NCI-H510A (cell line): Measurements from ENCODE around the gene MARCHF3.
"Not testable (repeated sequence)": the region's sequence is repeated elsewhere in the genome, so short reads cannot be mapped to it uniquely, and the experiment has no call there.

Experiments used
- DNase-seq: peaks from one replicate; lab custom pipeline; 2025; lab: John Stamatoyannopoulos, UW

The MARCHF3 gene

GRCh38 chr5:126953640-126954039, 76.7 kb downstream of the MARCHF3 start:
- no peak for DNase-seq

DNA sequence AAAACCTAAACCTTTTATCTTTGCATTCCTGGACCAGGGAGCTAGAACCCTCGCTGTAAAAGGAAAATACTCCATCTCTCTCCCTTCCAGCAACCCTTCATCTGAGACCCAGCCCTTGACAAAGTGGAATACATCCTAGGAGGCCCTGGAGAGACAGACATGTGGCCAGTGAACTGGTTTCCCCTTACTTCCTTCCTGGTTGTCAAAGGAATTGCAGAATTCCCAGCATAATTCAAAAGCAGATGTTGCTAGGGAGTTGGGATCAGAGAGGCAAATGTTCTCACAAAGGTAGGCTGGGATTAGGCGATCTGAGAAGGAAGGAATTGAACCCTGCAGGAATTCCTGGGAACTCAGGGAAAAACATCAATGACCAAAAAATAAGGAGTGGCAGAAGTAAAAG, 80.9 kb downstream of the MARCHF3 start:
- no peak for DNase-seq

DNA sequence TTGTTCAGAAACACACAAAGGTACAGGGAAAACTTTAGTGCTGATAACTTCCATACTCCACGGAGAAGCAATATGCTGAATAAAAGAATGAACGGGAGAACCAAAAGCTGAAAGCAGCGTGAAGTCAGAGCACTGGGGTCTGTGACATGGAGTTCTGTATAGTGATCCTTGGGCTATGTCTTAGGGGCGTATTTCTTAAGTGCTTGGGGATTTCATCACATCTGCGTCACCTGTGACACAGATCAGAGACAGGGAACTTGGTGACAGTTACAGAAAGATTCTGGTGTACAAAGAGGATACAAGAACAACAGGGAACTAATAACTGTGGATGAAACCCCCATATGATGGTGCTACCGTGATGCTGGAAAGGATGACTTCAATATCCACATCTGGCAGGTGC, 81.9 kb downstream of the MARCHF3 start:
- DNase-seq, result no peak

- DNase-seq, result no peak
Observed at GRCh38 chr5:126948011-126948355, 82.4 kb downstream of the MARCHF3 start.

- DNase-seq, result no peak
Observed at GRCh38 chr5:126947146-126948010, 83.0 kb downstream of the MARCHF3 start.

GRCh38 chr5:126942908-126943307, 87.5 kb downstream of the MARCHF3 start:
- DNase-seq, result not testable (repeated sequence)

DNA sequence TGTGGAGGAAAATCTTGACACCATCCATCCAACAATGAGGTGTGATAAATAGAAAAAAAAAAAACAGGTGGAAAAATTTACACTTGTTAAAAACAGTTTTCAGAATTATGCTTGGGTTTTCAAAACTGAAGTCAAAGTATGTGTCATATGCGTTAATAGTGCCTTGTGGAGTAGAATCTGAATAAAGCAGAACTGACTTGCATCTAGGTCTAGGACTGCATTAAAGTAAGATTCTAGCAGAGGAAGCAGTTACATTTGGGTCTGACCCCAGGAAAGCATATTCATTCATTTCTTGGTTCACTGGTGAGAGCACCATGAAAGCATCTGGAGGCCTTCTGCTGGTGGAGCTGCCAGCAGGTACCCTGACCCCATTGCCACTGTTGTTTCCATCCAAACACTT, 89.0 kb downstream of the MARCHF3 start:
- DNase-seq, result no peak

GRCh38 chr5:126939887-126940286, 90.5 kb downstream of the MARCHF3 start:
- DNase-seq, result no peak

DNA sequence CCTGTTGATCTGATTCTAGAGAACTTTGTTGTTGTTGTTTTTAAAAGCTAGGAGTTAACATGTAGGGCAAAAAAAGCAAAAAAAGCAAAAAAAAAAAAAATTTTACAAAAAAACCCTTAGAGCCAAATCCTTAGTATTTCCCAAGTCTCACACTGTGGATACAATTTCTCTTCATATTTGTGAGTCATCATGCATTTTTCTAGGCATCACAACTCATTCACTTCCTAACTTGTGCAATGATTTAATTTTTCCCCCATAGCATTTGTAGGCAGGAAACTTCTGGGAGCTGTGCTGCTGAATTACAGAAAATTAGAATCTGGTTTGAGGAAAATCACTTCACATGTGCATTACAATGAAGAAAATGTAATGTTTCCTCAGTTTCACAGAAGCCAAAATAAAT, 91.9 kb downstream of the MARCHF3 start:
- DNase-seq, result no peak

- DNase-seq, result no peak
Observed at GRCh38 chr5:126937771-126938170, 92.6 kb downstream of the MARCHF3 start.

- DNase-seq, result no peak
Observed at GRCh38 chr5:126936775-126937418, 93.5 kb downstream of the MARCHF3 start.

GRCh38 chr5:126931963-126932660, 98.2 kb downstream of the MARCHF3 start:
- no peak for DNase-seq

DNA sequence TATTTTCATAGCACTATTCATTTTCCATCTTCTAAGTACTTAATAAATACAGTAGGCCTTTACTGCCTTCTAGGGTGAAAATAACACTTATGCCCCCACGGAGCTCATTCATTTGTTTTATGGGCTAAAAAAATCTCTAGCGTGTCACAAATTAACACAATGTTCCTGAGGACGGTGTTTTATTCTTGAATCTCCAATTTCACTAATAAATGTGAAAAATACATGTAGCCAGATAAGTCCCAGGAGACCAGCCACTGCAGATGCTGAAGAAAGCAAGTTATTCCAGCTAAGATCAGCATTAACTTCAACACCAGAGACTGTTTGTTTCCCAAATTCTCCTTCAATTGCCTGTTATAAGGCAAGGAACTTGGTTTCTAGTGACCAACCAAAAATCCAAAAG, 102.3 kb downstream of the MARCHF3 start:
- DNase-seq, result no peak

DNA sequence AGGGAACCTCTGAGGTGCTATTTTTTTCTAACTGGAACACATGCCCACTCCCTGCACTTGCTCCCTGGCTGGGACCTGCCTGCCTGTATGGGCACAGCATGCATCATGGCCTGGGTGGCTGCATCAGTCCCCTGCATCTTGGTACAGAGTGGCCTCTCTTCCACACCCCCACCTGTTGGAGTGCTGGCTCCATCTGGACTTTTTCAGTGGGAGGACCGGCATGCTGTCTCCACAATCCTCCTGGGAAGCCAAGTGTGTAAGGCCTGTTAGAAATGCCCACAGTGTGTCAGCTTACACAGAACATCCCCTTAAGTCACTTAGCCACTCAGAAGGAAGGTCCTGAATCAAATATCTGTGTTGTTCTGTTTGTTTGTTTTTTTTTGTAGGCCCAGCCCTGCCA, 102.9 kb downstream of the MARCHF3 start:
- DNase-seq, result no peak

DNA sequence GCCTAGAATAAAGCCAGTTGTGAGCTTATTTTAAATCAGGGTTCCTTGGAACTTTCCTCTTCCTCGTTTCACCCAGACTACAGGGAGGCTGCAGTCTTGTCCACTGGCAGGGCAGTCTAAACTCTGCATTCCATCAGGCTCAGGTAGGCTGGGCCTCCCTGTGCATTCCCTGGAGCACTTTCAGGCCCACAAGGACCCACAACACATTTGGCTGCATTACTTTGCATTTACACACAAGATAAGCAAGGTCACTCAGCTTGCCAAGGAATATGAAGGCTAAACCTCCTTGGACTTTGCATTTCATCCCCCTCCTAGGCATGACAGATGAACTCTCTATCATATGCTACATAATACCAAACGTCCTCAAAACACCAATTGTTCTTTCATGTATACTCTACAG, 104.2 kb downstream of the MARCHF3 start:
- DNase-seq, result no peak

GRCh38 chr5:126925482-126925881, 104.9 kb downstream of the MARCHF3 start:
- DNase-seq, result no peak

- DNase-seq, result no peak
Observed at GRCh38 chr5:126924331-126925033, 105.9 kb downstream of the MARCHF3 start.

DNA sequence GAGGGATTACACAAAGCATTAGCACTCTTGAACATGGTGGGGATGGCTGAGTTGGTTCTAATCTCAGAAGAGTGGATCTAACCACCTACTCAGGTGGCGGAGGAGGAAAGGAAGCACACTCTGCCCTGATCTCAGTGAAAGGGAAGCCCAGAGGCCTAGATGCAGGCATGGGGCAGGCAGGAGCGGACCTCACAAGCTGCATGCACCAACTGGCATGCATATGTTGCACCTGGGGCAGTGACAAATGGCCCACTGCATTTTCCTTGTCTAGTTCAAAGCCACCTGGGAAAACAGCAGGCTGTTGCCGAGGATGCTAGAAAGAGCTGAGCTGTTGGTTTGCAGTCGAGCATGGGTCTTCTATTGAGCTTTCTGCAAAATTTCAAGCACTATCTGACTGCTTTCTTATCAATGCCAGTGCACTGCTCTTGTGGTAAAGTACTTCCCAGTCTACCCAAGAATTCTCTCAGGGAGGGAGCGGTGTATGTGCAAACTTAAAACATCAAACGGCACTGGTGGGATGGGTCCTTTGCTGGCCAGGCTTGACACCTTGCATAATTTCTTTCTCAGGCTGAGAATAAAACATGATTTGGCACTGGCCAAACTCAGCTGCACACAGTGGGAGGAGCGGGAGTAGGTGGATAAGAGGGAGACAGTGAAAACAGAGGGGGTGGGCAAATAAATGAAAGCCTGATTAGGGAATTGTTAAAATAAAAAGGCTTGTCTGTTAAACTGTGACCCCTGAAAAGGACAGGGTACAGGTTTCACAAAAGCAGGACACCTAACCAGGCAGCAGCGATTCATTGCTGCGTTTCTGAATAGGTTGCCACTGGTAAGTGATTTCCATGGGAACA, 108.9 kb downstream of the MARCHF3 start:
- DNase-seq, result no peak

- no peak for DNase-seq
Observed at GRCh38 chr5:126920291-126920690, 110.1 kb downstream of the MARCHF3 start.

- no peak for DNase-seq
Observed at GRCh38 chr5:126919566-126919965, 110.8 kb downstream of the MARCHF3 start.

DNA sequence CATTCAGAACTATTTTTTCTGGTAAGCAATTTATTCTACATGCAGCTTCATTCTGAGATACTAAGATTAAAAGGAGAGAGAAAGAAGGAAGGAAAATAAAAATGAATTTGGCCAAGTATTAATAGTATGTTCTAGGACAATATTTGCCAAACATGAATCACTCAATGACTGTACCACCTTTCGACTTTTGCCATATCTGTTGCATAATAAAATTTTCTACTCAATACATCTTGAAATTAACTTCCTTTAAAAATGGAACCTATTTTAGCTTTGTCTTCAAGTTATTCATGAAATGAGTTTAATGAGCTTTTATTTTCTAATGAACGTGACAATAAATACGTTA, 111.8 kb downstream of the MARCHF3 start:
- DNase-seq, result no peak
